Body of pancreas (tissue), 4 donors: ENCODE results near the gene ALG5.

Source experiments
- POLR2A ChIP-seq, 3 donors: fragments of 450-650 bp; IDR thresholded peaks; one replicate each; pipeline ENCODE4 v1.6.1; 2016; ENCODE audit warnings: antibody characterized with exemption in 3 of 3, mild to moderate bottlenecking in 2 of 3
- TF ChIP-seq, protein P1 (sequence below), 7 experiments: fragments of 450-650 bp in 4 of 7; fragments of 200-600 bp in 3 of 7; sonication (generic) in 3 of 7; IDR thresholded peaks; one replicate each; pipeline ENCODE4 v1.5.1; 2016 to 2019; ENCODE audit warnings: antibody characterized with exemption in 7 of 7

DNA sequence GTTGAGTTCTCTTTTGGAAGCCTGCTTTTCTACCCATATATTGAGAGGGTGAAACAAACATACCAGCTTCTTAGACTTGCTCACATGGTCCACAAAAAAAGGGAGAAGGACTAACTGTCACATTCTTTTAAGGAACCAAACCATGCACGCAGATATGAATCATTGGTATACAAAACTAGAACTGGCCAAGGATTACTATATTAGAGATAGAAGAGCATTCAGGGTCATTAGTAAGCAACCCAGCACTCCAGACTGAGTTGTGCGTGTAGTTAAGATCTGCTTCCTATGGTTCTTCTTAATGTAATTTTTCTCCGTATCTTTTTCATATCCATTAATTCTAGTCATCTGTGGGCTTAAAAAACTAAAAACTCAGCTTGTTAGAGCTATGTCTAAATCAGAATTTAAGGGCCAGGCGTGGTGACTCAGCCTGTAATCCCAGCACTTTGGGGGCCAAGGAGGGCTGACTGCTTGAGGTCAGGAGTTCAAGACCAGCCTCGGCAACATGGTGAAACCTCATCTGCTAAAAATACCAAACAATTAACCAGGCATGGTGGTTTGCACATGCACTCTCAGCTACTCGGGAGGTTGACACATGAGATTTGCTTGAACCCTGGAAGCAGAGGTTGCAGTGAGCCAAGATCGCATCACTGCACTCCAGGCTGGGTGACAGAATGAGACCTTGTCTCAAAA lies 19.6 kb downstream of the ALG5 start:
- TF ChIP-seq, protein P1, sequence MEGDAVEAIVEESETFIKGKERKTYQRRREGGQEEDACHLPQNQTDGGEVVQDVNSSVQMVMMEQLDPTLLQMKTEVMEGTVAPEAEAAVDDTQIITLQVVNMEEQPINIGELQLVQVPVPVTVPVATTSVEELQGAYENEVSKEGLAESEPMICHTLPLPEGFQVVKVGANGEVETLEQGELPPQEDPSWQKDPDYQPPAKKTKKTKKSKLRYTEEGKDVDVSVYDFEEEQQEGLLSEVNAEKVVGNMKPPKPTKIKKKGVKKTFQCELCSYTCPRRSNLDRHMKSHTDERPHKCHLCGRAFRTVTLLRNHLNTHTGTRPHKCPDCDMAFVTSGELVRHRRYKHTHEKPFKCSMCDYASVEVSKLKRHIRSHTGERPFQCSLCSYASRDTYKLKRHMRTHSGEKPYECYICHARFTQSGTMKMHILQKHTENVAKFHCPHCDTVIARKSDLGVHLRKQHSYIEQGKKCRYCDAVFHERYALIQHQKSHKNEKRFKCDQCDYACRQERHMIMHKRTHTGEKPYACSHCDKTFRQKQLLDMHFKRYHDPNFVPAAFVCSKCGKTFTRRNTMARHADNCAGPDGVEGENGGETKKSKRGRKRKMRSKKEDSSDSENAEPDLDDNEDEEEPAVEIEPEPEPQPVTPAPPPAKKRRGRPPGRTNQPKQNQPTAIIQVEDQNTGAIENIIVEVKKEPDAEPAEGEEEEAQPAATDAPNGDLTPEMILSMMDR (IDR thresholded peaks at IDR 0.05): no peak
- TF ChIP-seq POLR2A (IDR thresholded peaks at IDR 0.05): no peak
